Measurements from ENCODE around the gene WIPF1.

Gene WIPF1

DNA sequence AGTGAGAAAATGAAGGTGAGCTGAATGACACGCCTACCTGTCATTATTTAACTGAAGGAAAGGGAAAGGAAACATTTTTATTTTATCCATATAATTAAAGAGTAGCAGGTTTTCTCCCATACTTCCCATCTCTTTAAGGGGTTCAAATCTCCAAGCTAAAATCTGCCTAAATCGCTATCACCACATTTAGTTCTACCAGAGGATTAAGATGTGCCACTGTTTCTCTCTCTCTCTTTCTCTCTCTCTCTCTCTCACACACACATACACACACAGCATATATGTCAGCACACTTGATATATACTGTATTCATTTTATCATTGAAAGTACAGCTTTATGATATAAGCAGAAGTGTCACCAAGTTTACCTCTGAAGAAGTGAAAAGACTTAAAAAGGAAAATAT, 3.1 kb downstream of the WIPF1 start:
- no peak overlapping the region for H3K18ac ChIP-seq (ENCODE audit: low read depth in 1 of 2, low read length in 2 of 2)
- DNase-seq: no peak
- no peak overlapping the region for H2AFZ ChIP-seq (ENCODE audit: low read depth, low read length)
- H3K9me3 ChIP-seq (ENCODE audit: control insufficient read depth, low read length): no peaks in the 10 kb centered on the region
- H3K4me2 ChIP-seq (ENCODE audit: low read length, poor library complexity, severe bottlenecking): no peak overlapping the region
- H3K9ac ChIP-seq (ENCODE audit: low read length): no peak overlapping the region
- no peak overlapping the region for H4K91ac ChIP-seq (ENCODE audit: low read length)
- H3K27me3 ChIP-seq (ENCODE audit: control insufficient read depth in 1 of 2, insufficient read depth in 1 of 2, low read length in 2 of 2): no peaks in the 10 kb centered on the region
- no peak overlapping the region for H4K8ac ChIP-seq (ENCODE audit: low read length)
- no peak overlapping the region for H3K14ac ChIP-seq (ENCODE audit: low read length in 2 of 2)
- no peak overlapping the region for H3K4ac ChIP-seq (ENCODE audit: low read depth in 1 of 2, low read length in 2 of 2)
- H2BK15ac ChIP-seq (ENCODE audit: low read depth, poor library complexity, severe bottlenecking): no peak overlapping the region
- H2BK120ac ChIP-seq (ENCODE audit: low read depth, low read length): no peak overlapping the region
- WGBS: no CpG with 5 or more reads among the region's 2 CpGs
- no peak overlapping the region for H2BK5ac ChIP-seq (ENCODE audit: low read depth, low read length, poor library complexity, severe bottlenecking)
- no peak overlapping the region for H2AK5ac ChIP-seq (ENCODE audit: low read length, severe bottlenecking)
- H3K36me3 ChIP-seq (ENCODE audit: control insufficient read depth in 1 of 2, insufficient read depth in 2 of 2, low read depth in 1 of 2, low read length in 2 of 2): no peaks in the 10 kb centered on the region
- H3K27ac ChIP-seq (ENCODE audit: low read length, poor library complexity, severe bottlenecking): no peak overlapping the region
- H3K23ac ChIP-seq (ENCODE audit: low read length in 2 of 2): no peak overlapping the region
- no peak overlapping the region for H2BK12ac ChIP-seq (ENCODE audit: low read length in 2 of 2)
- H3K79me1 ChIP-seq (replicated peaks; ENCODE audit: low read length, poor library complexity, severe bottlenecking): peaks cover 17% of the 10 kb centered on the region
- no peak overlapping the region for H3K4me3 ChIP-seq (ENCODE audit: insufficient read depth in 1 of 2, low read depth in 1 of 2, low read length in 2 of 2)
- peaks cover 3% of the 10 kb centered on the region for H3K4me1 ChIP-seq (ENCODE audit: control insufficient read depth, insufficient read depth, low read depth, low read length)

DNA sequence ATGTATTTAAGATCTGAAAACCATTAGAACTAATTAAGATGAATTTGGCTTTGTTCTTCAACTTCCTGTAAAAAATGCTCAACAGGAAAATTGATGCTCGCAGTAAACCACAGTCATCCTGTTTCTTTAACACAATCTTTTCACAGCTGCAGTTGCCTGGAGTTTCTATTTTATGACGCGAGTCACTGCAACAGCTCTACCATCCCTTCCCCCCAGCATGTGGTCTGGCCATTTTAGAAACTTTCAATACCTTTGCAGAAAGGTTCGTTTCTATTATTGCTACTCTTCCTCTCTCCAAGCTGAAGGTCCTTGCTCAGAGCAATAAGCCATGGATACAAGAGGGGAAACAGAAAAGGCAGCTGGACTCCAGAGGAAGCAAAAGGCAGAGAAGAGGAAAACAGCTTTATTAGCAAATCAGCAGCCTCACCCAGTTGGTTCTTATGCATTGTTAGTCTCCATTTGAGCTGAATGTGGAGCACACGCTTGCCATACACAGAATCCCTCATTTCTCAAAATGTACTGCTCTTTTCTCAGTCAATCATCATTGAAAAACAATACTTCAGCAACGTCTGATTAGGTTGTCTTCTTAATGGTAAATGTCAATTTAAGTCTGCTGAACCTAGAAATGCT, 3.9 kb downstream of the WIPF1 start:
- H2BK5ac ChIP-seq (ENCODE audit: low read depth, low read length, poor library complexity, severe bottlenecking): no peak overlapping the region
- H3K23ac ChIP-seq (ENCODE audit: low read length in 2 of 2): no peak overlapping the region
- peak overlapping the region; percentile 3 for H4K91ac ChIP-seq (ENCODE audit: low read length)
- WGBS: 10% methylated on average over 5 of the region's 6 CpGs
- H2BK120ac ChIP-seq (ENCODE audit: low read depth, low read length): no peak overlapping the region
- no peaks in the 10 kb centered on the region for H3K27me3 ChIP-seq (ENCODE audit: control insufficient read depth in 1 of 2, insufficient read depth in 1 of 2, low read length in 2 of 2)
- no peak overlapping the region for H2AFZ ChIP-seq (ENCODE audit: low read depth, low read length)
- peak overlapping the region; percentile 77 for H3K9ac ChIP-seq (ENCODE audit: low read length)
- H3K4ac ChIP-seq (ENCODE audit: low read depth in 1 of 2, low read length in 2 of 2): peak overlapping the region in 1 of 2 experiments; percentile 79
- H3K4me1 ChIP-seq (ENCODE audit: control insufficient read depth, insufficient read depth, low read depth, low read length): peaks cover 3% of the 10 kb centered on the region
- peak overlapping the region in 1 of 2 experiments; percentile 54 for H2BK12ac ChIP-seq (ENCODE audit: low read length in 2 of 2)
- H2BK15ac ChIP-seq (ENCODE audit: low read depth, poor library complexity, severe bottlenecking): no peak overlapping the region
- no peaks in the 10 kb centered on the region for H3K36me3 ChIP-seq (ENCODE audit: control insufficient read depth in 1 of 2, insufficient read depth in 2 of 2, low read depth in 1 of 2, low read length in 2 of 2)
- H3K27ac ChIP-seq (ENCODE audit: low read length, poor library complexity, severe bottlenecking): peak overlapping the region; percentile 43
- H3K9me3 ChIP-seq (ENCODE audit: control insufficient read depth, low read length): no peaks in the 10 kb centered on the region
- no peak overlapping the region for H4K8ac ChIP-seq (ENCODE audit: low read length)
- DNase-seq: peak; percentile 82
- peak overlapping the region in 1 of 2 experiments; percentile 42 for H3K4me3 ChIP-seq (ENCODE audit: insufficient read depth in 1 of 2, low read depth in 1 of 2, low read length in 2 of 2)
- H3K79me1 ChIP-seq (replicated peaks; ENCODE audit: low read length, poor library complexity, severe bottlenecking): peaks cover 20% of the 10 kb centered on the region
- peak overlapping the region; percentile 4 for H3K4me2 ChIP-seq (ENCODE audit: low read length, poor library complexity, severe bottlenecking)
- H2AK5ac ChIP-seq (ENCODE audit: low read length, severe bottlenecking): no peak overlapping the region
- peak overlapping the region; percentile 31 to 80 for H3K18ac ChIP-seq (ENCODE audit: low read depth in 1 of 2, low read length in 2 of 2)
- no peak overlapping the region for H3K14ac ChIP-seq (ENCODE audit: low read length in 2 of 2)

DNA sequence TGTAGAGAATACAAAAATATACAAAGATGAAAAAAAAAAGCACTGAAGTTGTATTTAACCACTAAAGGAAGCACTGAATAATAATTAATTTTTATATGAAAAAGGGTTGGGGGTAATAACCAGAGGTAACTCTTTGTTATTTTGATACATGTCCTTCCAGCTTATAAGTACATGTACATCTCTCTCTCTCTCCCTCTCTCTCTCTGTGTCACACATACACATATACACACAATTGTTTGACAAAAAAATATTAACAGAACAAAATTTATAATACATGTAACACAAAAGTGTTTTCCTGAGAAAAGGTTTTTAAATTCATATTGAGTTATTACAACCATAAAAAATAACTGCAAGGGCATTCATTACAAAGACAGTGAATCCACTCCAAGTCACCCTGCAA, 4.6 kb downstream of the WIPF1 start:
- H4K91ac ChIP-seq (ENCODE audit: low read length): no peak overlapping the region
- peaks cover 4% of the 10 kb centered on the region for H3K4me1 ChIP-seq (ENCODE audit: control insufficient read depth, insufficient read depth, low read depth, low read length)
- no peaks in the 10 kb centered on the region for H3K9me3 ChIP-seq (ENCODE audit: control insufficient read depth, low read length)
- no peak for DNase-seq
- no peak overlapping the region for H2AFZ ChIP-seq (ENCODE audit: low read depth, low read length)
- no peak overlapping the region for H3K23ac ChIP-seq (ENCODE audit: low read length in 2 of 2)
- peak overlapping the region; percentile 43 for H3K27ac ChIP-seq (ENCODE audit: low read length, poor library complexity, severe bottlenecking)
- no peaks in the 10 kb centered on the region for H3K36me3 ChIP-seq (ENCODE audit: control insufficient read depth in 1 of 2, insufficient read depth in 2 of 2, low read depth in 1 of 2, low read length in 2 of 2)
- H4K8ac ChIP-seq (ENCODE audit: low read length): no peak overlapping the region
- H2AK5ac ChIP-seq (ENCODE audit: low read length, severe bottlenecking): no peak overlapping the region
- no peak overlapping the region for H3K14ac ChIP-seq (ENCODE audit: low read length in 2 of 2)
- H3K27me3 ChIP-seq (ENCODE audit: control insufficient read depth in 1 of 2, insufficient read depth in 1 of 2, low read length in 2 of 2): no peaks in the 10 kb centered on the region
- no peak overlapping the region for H3K4ac ChIP-seq (ENCODE audit: low read depth in 1 of 2, low read length in 2 of 2)
- no peak overlapping the region for H2BK5ac ChIP-seq (ENCODE audit: low read depth, low read length, poor library complexity, severe bottlenecking)
- H3K79me1 ChIP-seq (replicated peaks; ENCODE audit: low read length, poor library complexity, severe bottlenecking): peaks cover 19% of the 10 kb centered on the region
- H2BK12ac ChIP-seq (ENCODE audit: low read length in 2 of 2): no peak overlapping the region
- no peak overlapping the region for H3K4me2 ChIP-seq (ENCODE audit: low read length, poor library complexity, severe bottlenecking)
- no peak overlapping the region for H2BK120ac ChIP-seq (ENCODE audit: low read depth, low read length)
- H2BK15ac ChIP-seq (ENCODE audit: low read depth, poor library complexity, severe bottlenecking): no peak overlapping the region
- H3K18ac ChIP-seq (ENCODE audit: low read depth in 1 of 2, low read length in 2 of 2): no peak overlapping the region
- peak overlapping the region; percentile 77 for H3K9ac ChIP-seq (ENCODE audit: low read length)
- no peak overlapping the region for H3K4me3 ChIP-seq (ENCODE audit: insufficient read depth in 1 of 2, low read depth in 1 of 2, low read length in 2 of 2)

DNA sequence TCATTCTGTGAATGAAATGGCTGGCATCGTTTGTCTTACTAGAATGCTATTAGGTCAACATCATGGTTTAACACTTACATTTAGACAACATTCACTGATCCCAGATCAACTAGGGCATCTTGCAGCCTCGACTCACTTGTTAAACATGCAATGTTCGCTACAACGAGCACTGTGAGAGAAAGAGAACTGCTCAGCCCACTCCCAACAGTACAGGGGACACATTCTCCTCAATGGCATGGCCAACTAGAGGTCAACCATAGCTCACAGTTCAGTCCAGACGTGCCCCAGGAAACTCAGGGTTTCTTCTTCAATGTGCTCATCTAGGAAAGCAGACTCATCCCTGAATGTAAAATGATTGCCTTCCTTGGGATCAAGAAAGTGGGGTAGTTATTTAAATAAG, 5.9 kb downstream of the WIPF1 start:
- Histone ChIP-seq H3K9ac (ENCODE audit: low read length) (peak overlapping the region; percentile 17), H2BK5ac (ENCODE audit: low read depth, low read length, poor library complexity, severe bottlenecking) (no peak overlapping the region), H3K4me1 (ENCODE audit: control insufficient read depth, insufficient read depth, low read depth, low read length) (peaks cover 5% of the 10 kb centered on the region), H3K27ac (ENCODE audit: low read length, poor library complexity, severe bottlenecking) (no peak overlapping the region), H3K27me3 (ENCODE audit: control insufficient read depth in 1 of 2, insufficient read depth in 1 of 2, low read length in 2 of 2) (no peaks in the 10 kb centered on the region), H2BK15ac (ENCODE audit: low read depth, poor library complexity, severe bottlenecking) (no peak overlapping the region), H3K36me3 (ENCODE audit: control insufficient read depth in 1 of 2, insufficient read depth in 2 of 2, low read depth in 1 of 2, low read length in 2 of 2) (no peaks in the 10 kb centered on the region), H4K8ac (ENCODE audit: low read length) (no peak overlapping the region), H3K9me3 (ENCODE audit: control insufficient read depth, low read length) (no peaks in the 10 kb centered on the region), H4K91ac (ENCODE audit: low read length) (no peak overlapping the region), H3K14ac (ENCODE audit: low read length in 2 of 2) (no peak overlapping the region), H3K4me2 (ENCODE audit: low read length, poor library complexity, severe bottlenecking) (no peak overlapping the region), H2BK120ac (ENCODE audit: low read depth, low read length) (no peak overlapping the region), H3K4ac (ENCODE audit: low read depth in 1 of 2, low read length in 2 of 2) (peak overlapping the region in 1 of 2 experiments; percentile 9), H3K4me3 (ENCODE audit: insufficient read depth in 1 of 2, low read depth in 1 of 2, low read length in 2 of 2) (peak overlapping the region in 1 of 2 experiments; percentile 1), H2AFZ (ENCODE audit: low read depth, low read length) (no peak overlapping the region), H2BK12ac (ENCODE audit: low read length in 2 of 2) (peak overlapping the region in 1 of 2 experiments; percentile 14), H3K23ac (ENCODE audit: low read length in 2 of 2) (no peak overlapping the region), H3K18ac (ENCODE audit: low read depth in 1 of 2, low read length in 2 of 2) (no peak overlapping the region), H3K79me1 (replicated peaks; ENCODE audit: low read length, poor library complexity, severe bottlenecking) (peaks cover 22% of the 10 kb centered on the region), H2AK5ac (ENCODE audit: low read length, severe bottlenecking) (no peak overlapping the region)
- 80% methylated on average over 5 of the region's 5 CpGs for WGBS
- no peak for DNase-seq
